ENCODE results near the gene CALM1.

Gene CALM1

DNA sequence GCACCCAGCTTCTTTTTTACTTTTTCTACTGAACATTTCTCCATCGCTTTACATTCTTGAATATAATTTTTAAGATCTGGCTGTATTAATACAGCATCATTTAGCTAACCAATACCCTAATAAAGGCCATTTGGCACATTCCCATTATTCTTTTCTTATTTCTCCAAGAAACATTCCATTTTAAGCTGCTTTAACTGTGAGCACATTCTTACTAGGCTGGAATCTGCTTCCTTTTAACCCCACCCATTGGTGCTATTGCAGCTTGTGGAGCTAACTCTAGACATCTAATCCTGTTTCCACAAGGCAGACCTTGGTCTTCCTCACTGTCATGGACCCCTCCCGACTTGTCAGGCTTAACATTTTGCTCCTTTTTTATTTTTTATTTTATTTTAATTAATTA lies 15.2 kb downstream of the CALM1 start:
- no peak for DNase-seq

DNA sequence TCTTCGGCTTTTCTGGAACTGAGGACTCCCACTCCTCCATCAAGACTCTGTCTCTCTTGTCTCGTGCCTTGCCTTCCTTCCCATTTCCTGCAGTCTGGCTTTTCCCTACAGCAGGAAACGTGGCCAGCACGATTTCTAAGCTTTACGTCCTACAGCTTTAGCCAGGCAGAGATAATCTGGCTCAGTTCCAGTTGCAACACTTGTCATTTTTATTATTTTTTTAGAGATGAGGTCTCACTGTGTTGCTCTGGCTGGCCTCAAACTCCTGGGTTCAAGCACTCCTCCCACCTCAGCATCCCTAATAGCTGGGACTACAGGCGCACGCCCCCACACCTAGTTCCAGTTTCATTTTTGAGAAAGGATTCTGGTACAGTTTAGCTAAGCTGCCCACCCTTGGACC lies 19.9 kb downstream of the CALM1 start:
- DNase-seq: no peak

DNA sequence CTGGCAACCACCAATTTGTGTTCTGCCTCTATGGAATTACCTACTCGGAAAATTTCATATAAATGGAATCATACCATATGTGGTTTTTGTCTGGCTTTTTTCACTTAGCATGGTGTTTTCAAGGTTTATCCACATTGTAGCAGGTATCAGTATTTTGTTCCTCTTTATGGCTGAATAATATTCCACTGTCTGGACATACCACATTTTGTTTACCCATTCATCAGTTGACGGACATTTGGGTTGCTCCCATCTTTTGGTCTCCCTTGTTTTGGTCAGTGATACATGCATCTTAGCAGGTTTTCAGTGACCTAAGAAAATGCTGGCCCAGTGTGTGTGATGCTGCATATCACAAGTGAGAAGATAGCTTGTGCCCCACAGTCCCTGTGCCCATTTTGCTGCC lies 21.2 kb downstream of the CALM1 start:
- no peak for DNase-seq

DNA sequence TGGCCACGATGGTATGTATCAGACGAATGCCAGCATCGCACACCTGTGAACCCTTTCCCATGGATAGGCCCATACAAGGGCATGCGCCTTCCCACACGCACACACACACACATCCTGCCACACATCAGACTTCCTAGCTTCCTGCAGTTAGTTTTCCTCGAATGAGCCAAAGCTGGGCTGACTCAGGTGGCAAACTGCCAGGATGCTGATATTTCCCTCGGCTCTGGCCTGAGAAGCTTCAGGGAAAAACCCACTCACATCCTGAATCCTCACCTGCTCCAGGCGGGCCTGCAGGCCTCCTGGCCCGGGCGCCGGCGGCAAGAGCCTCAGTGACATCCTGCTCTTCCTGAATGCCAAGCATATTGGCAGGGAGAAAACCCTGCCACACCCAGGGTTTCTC lies 22.4 kb downstream of the CALM1 start:
- DNase-seq: no peak

DNA sequence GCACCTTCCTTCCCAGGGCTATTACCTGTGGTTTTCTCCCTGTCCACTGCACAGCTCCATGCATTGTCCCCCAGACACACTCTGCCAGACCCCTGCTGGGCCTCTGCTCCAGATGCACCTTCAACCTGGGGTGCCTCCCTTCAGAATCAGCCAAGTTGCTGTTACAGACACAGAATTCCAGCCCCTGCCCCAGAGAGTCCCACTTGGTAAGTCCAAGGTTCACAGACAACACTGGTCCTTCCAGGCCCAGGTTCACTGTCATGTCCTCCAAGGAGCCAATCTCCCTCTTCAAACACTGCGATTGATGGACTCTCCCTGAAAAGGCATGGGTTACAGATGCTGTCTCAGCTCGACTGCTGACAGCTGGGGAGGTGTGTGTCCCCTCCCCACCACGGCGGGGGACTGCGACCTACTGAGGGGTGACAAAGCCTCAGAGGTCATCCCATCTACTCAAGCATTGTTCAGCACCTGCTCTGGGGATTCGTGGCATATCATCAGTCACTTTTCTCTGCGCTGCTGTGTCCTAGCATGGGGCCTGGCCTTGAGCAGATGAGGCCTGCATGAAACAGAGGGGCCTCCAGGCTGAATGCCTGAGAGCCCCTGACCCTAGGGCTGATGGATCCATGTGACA lies 24.3 kb downstream of the CALM1 start:
- no peak for DNase-seq

DNA sequence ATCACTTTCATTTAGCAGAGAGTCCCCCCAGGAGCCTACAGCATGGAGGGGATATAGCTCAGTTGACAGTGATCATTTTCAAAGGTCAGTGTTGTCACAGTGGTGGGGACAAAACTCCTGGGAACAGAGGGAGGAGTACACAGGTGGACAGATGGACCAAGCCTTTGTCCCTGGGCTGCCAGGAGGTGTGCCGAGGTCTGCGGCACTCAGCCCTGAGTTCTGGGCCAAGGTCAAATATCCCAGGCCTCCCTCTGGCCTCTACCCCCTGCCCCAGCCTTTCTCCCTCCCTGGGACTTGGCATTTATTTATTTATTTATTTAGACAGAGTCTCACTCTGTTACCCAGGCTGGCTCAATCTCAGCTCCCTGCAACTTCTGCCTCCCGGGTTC lies 24.8 kb downstream of the CALM1 start:
- DNase-seq: no peak

DNA sequence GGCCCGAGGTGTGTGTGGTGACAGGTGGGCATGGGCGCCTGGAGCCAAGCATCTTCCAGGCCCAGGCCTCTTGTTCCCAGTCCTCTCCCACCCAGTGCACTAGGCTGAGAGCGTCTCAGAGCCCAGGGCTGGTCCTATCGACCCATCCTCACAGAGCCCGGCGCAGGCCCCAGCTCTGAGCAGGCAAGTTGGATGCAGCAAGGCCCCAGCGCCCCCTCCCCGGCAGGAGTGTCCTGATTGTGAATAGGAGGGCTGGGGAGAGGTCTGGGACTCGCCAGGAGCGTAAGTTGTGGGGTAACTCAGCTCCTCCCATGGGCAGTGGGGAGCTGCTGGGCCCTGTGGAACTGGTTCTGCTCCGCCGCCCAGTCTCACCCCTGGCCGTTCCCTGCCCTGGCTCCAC lies 26.3 kb downstream of the CALM1 start:
- no peak for DNase-seq

DNA sequence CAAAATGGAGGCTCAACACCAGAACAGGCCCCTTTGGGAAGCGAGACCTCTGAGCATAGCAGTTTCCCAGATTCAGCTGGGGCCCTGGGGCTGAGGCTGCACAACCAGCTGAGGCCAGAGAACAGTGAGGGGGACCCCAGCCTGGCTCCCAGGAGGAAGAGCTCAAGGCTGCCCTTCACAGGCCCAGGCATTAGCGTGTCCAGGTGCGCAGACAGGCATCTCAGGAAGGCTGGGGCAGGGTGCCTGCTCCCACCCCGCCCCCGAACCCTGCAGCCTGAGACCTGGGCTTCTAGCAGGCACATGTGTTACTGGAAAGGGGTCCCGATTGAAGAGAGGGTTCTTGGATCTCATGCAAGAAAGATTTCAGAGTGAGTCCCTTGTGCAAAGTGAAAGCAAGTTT lies 27.2 kb downstream of the CALM1 start:
- DNase-seq: no peak

DNA sequence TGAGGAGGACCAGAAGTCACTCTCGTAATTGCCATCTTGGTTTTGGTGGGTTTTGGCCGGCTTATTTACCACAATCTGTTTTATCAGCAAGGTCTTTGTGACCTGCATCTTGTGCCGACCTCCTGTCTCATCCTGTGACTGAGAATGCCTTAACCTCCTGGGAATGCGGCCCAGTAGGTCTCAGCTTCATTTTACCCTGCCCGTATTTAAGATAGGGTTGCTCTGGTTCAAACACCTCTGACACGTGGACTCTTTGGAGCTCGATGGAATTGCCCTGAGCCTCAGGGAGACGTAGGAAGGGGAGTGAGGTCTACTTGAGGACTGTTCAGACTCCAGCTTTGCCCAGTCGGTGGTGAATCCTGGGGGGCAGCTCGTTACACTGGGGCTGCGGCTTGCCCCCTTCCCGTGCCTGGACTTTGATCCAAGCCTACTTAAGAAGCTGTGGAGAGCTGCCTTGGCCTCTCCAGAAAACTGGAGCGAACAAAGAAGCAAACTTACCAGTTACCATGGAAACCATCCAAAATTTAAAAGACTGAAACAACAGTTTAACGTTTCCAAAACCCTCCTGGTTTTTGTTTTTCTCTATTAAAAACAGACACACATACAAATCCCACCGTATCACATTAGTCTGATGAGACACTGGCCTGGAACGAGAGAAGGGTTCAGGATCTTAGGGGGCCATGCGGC lies 28.0 kb downstream of the CALM1 start:
- no peak for DNase-seq

DNA sequence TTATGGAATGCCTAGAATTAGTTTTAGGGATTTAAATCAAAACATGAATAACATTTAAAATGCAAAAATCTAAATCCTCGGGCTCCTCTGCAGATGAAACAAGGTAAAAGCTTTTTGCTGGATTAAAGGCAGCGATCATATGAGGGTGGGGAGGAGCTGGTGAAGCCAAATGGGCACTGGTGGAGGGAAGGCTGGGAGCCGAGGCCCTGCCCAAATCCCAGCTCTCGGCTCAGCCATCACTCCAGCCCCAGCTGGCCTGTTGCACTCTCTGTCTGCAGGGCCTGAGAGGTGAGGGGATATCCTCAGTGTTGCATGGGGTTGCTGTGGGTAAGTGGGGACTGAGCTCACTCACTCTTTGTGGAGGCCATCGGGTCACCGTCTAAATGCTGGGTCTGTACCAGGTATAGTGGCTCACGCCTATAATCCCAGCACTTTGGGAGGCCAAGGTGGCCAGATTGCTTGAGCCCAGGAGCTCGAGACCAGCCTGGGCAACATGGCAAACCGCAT lies 28.6 kb downstream of the CALM1 start:
- no peak for DNase-seq

DNA sequence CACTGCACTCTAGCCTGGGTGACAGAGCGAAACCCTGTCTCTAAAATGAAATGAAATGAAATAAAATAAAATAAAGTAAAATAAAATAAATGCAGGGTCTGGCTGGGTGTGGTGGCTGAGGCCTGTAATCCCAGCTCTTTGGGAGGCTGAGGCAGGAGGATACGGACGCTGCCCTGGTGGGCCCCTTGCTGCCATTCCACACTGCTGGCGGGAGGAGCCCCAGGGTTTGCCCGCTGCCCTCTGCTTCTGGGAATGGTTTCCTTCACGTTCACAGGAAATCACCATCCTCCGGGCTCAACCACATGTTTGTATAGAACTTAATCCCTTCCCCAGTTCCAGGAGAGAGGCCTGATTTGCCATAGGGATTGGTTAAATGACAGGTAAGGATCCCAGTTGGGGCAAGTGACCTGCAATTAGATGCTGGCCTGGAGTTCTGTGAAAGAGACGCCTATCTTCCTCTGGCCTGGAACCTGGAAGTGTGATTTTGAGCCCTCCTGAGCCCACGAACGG lies 29.3 kb downstream of the CALM1 start:
- DNase-seq: no peak

DNA sequence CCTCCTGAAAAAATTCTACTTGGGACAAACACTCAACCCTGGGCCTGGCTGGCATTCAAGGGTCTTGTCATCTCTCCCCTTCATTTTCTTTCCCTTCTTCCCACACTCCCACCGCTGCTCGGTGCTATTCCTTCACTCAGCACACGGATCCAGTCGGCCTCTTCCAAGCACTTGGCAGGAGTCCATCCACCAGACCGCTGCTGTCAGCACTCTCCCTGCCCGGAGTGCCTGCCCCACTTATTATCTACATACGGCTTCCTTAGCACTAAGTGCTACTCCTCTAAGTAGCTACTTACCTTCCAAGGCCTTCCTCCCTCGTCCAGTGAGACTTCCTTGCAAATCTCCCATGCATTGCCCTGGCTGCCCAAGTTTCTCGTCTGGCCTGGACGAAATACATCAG lies 29.8 kb downstream of the CALM1 start:
- no peak for DNase-seq

DNA sequence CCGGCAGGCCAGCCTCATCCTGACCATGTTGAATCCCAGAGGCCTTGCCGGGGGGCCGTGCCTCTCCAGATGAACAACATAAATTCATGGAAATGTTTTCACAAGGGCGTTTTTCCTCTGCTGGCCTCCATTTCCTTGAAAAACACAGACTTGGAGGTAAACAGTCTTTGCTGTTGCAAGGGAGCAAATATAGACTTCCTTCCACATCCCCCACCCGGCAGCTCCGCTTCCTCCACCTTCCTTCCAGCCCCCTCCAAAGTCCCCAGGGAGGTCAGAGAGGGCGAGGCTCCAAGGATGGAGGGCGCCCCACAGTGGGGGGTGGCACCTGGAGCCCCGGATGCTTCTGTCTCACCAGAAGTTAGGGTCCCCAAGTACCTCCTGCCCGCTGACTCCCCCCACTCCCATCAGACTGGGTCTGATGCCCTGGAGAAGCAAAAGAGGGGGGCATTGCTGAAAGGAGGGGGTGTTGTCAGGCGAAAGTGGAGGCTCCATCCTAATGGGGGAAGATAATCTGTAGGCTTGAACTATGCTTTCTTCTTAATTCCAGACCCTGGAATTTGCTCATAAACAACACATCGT lies 31.1 kb downstream of the CALM1 start:
- no peak for DNase-seq

DNA sequence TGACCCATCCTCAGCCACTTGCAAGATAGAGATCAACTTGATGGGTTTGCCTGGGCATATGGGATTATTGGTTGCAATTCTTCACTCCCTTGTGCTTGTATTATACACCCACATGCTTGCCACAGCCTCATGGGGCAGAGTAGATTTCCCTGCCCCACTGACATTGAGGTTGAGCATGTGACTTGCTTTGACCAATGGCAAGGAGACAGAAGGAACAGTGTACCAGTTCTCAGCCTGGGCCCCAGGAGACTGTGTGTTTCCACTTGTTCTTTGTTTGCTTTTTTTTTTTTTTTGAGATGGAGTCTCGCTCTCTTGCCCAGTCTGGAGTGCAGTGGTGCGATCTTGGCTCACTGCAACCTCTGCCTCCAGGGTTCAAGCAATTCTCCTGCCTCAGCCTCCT lies 31.8 kb downstream of the CALM1 start:
- DNase-seq: peak in 1 of 2 donors; percentile 11

DNA sequence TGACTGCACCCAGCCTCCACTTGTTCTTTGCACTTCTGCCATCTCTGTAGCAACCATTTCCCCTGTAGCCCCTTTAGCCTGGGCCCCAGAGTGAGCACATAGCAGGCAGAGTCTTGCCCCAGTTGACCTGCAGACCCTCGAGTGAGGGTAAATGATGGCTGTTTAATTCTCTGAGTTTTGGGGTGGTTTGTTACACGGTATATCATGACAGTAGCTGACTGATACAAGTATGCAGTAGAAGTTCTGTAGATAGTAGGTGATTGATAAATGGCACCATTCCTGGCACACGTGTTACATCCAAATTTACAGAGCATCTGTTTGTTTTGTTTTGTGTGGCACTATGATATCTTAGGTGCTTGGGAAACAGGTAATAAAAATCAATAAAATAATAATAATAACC lies 32.4 kb downstream of the CALM1 start:
- no peak for DNase-seq

DNA sequence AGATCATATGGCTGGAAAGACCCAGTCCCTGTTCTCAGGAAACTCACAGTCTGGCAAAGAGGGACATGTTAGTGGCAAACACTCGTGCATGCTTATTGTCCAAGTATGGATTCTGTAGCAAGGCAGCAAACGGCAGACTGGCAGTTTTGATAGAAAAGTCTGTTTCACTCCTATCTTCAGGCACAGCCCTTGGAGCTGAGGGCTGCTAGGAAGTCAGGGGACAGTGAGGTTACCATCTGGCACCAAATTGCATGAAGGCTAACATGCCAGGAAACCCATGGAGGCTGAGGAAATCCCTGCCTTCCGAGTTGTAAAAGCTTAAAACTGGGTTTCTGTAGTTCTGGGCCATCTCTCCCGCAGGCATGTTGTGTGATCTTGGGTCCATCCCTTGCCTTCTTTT lies 32.9 kb downstream of the CALM1 start:
- no peak for DNase-seq

DNA sequence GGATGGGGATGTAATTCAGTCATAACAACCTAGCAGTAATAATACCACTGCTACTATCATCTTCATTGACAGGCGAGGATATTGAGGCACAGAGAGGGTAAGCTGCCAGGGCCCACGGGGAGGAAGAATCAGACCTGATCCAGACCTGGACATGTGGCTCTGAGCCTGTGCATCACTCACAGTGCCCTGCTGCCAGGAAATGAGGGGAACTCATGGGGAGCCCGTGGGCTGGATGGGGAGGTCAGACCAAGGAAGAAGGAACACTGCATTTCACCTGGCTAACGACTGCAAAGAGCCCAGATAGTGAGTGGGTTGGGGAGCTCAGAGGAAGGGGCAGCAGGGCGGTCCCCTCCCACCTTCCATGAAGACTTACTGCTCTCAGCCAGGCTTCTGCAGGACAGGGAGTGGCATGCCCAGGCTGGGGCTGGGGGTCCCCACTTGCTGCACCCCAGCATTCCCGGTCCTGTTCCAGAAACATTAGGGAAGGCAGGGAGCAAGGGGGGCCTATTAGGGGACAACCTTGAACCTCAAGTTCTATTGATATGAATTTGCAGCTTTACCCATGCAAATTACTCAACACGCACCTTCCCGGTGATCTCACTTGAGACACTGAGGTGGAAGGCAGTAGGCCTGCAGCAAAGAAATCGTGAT lies 37.7 kb downstream of the CALM1 start:
- DNase-seq: no peak

DNA sequence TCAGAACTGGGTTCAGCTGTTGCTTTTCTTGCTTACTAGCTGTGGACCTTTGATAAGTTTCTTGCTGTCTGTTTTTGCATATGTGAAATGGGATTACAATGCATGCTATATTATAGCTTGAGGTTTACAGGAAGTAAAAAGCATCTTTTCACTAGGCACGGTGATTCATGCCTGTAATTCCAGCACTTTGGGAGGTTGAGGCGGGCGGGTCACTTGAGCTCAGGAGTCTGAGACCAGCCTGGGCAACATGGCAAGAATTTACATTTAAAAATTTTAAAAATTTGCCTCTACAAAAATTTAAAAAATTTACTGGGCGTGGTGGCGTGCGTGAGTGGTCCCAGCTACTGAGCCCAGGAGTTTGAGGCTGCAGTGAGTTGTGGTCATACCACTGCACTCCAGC lies 42.0 kb downstream of the CALM1 start:
- DNase-seq: no peak

DNA sequence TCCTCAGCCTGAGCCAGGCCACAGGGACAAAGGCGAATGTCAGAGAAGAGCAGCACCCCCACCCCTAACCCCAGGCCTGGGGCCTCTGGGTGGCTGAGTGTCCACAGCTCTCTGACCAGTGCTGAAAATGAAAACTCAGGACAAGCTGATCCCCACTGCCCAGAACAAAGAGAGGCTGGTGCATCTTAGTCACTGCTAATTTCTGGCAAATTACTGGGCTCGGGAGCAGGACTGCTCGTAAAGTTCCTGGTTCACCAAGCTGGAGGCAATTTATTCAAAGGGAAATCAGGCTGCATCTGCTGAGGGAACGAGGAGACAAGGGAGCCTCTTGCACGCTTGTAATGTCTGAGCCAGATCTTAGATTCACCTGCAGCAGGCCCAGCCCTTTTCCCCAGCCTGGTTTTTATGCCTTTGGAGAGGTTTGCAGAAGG lies 43.2 kb downstream of the CALM1 start:
- DNase-seq: no peak

DNA sequence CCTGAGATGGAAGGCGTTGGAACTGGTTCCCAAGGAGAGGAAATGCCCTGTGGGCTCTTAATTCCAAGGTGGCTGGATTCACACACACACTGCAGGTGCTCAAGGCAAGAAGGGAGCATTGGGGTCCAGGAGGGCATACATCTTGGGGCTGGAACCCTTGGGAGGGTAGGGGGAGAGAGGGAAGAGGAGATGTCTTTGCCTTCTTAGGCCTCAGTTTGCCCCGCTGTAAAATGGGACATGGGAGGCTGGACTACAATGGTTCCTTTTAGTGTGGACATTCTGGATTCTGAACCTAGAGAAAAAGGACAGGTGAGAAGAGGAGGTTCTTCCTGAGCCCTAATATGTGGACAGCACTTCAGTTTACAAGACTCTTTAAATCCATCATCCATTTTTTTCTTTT lies 43.8 kb downstream of the CALM1 start:
- no peak for DNase-seq

DNA sequence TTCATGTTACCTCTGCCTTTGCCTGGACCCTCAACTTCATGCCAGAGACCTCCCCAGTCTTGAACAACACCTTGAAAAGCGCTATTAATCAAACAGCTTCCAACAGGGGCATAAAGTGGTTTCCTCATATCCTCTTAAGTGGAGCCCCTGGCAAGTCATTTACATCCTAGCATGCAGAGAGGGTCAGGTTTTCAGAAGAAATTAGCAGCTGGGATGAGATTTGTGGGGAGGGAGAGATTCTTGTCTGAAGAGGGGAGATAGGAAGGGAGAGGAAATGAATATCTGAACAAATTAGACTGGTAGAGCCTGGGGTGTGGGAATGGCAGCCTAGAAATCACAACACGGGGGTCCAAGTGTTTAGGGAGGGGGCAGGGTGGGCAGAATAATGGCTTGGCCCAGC lies 45.6 kb downstream of the CALM1 start:
- DNase-seq: no peak

DNA sequence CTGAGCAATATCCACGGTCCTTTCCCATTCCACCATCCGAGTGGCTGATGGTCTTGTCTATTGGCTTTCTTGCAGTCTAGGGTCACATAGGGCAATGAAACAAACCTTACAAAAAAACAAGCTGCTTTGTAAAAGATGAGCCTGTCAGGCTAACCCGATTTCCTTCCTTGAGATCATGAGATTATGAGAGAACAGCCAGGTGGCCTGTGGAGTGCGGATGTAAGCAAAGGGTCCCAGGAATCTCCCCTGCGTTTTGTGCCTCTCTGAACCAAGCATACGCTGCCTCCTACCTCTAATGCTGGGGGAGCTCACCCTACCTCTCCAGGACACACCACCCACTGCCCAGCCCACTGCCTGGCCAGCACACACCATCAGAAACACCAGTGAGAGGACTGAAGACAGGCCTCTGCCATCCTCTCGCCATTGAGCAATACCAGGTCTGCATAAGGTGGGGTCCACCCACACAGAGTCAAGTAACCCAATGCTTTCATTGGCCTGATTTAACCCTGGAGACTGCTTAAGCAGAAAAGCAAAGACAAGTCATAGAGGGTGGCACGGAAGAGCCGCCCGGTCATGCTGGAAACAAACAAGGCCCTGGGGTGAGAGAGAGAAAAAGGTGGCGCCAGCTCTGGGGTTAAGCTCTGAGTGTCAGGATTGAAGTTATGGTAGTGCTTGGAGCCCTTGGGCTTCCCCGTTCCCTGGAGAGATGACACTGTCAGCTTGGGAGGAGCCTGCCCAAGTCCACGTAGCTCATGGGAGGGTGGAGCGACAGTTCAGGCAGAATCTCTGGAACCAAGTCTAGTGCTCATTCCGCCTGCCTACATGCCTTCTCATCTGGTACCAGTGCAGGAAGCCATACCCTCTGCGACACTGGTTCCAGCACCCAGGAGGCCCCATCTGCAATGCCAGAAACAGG lies 46.6 kb downstream of the CALM1 start:
- DNase-seq: no peak

Measured in inflammatory macrophage treated with lipopolysaccharide for 1 hour (primary cell).